ENCODE data around the gene ITFG1. TPM values are rescaled to one million over a fixed set of nuclear protein-coding genes. Genes with fewer than 3 reads are reported as not detected.
A peak's percentile ranks its signal among the peaks of the same experiment; 100 is the strongest.
"Not testable (repeated sequence)": the region's sequence is repeated elsewhere in the genome, so short reads cannot be mapped to it uniquely, and the experiment has no call there.

Gene ITFG1
- total RNA-seq, 1 experiment from 2014 or later: 124 TPM

GRCh38 chr16:47158992-47159391 is 301.9 kb downstream of the ITFG1 start:
- no peak for DNase-seq (ENCODE audit: low read depth)

DNA sequence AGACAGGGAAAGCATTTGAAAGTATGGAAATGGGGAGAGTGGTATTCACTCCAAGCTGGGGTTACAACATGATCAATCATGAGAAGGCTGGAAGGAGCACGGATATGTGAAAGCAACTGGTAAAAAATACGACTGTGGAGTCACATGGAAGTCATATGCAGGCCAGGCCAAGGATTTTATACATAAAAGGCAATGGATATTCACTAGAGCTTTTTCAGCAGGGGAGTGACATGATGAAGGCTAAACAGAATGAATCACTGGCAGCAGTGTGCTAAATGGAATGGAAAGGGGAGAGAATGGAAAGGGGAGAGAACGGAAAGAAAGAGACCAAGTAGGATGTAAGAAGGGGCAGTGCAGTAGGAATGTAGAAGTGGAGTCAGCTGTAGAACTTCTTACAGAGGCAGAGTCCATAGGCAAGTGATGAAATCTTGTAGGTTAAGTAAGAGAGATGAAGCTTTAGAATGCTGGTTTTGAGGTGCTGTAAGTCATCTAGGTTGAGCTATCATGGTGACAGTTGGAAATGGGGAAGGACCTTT is 304.1 kb downstream of the ITFG1 start:
- no peak for DNase-seq (ENCODE audit: low read depth)

GRCh38 chr16:47152501-47152900 is 308.4 kb downstream of the ITFG1 start:
- not testable (repeated sequence) for DNase-seq (ENCODE audit: low read depth)

- DNase-seq (ENCODE audit: low read depth): no peak
These were observed 310.8 kb downstream of the ITFG1 start for GRCh38 chr16:47150067-47150466.

GRCh38 chr16:47144559-47144877 is 316.3 kb downstream of the ITFG1 start:
- no peak for DNase-seq (ENCODE audit: low read depth)

DNA sequence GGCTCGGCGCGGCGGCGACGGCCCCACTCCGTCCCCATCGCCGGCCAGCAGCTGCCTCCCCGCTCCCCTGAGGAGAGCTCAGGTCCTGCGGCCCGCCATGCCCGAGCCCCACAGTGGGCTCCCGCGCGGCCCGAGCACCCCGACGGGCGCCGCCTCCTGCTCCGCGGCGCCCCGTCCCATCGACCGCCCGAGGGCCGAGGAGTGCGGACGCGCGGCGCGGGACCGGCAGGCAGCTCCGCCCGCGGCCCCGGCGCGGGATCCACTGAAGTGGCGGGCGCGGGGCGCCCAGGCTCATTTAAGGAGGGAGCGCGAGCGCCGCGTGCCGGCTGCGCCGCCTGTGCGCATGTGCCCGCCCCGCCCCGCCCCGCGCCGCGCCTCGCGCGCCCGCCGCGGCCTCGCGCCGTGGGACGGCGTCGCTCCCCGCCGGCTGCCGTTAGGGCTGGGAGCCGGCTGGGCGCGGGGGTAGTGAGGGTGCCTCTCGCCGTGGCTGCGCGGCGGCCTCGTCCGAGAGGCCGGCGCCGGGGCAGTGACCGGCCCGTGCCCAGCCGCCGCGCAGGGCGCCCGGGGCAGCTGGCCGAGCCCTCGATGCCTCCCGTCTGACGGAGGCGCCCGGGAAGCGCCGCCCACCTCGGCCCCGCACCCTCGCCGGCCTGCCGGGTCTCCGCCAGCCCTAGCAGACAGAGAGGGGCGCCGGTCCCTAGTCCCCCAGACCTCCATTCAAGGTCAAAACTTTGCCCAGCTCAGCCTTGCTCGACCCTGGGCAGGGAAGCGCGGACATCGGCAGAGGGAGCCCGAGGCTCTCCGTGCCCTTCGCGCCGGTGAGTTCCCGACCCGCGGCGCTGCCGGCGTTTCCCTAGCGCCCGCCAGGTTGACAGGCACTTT is 316.9 kb downstream of the ITFG1 start, which contains the start of gene NETO2:
NETO2 (minus strand) TSS at position 269 of the 882 bp plus-strand sequence. CDS start 333 bp downstream, outside the sequence.
- peak; percentile 67 for DNase-seq (ENCODE audit: low read depth)

DNA sequence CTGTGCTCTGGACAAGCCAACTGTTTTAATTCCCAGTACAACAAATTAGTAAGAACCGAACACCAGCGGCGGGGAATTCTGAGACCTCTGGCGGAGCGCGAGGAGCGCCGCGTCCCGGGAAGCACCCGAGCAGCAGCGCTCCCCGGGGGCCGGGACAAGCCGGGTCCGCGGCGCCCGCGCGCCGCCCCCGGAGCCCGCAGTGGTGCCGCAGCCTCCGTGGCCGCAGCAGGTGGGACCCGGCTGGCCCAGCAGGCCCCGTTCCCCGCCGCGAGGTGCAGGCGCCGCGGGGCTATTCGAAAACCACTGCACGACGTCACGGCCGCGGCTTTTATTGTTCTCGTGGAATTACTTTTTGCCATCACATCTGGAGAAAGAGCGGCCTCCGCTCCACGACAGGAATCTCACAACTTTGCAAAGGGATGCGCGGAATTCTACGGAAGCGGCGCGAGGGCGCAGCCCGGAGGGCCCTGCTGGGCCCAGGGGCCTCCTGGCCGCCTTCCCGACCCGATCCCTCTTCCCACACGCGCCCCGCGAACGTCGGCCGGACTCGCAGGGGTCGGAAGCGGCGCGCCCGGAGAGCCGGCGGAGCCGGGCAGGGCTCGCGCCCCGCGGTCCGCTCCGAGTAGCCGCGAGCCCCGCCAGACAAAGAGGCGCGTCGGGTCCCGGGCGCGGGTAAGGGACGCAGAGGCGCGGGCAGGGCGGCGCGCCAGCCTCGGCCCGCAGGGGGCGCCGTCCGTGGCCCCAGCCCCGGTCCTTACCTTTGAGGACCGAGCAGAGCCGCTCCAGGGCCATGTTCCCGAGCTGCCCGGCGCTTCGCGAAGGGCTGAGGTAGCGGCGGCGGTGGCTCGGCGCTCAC is 317.8 kb downstream of the ITFG1 start:
- peak; percentile 70 for DNase-seq (ENCODE audit: low read depth)

DNA sequence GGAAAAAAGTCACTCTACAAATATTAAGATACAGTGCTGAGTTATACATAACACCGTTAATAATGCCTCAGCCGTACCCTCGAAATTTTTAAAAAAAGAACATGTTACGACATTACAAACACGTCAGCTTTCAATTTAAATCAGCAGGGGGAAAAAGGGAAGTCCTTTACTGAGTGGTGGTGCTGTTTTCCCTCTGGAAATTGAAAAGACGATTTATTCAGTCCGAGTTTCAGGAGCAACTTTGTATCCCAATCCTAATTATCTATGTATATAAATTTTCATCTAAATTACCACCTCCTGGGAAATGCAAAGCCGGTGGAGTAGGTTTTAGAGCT is 318.4 kb downstream of the ITFG1 start:
- peak; percentile 23 for DNase-seq (ENCODE audit: low read depth)

GRCh38 chr16:47141773-47142485 is 318.9 kb downstream of the ITFG1 start:
- DNase-seq (ENCODE audit: low read depth): peak; percentile 82

DNA sequence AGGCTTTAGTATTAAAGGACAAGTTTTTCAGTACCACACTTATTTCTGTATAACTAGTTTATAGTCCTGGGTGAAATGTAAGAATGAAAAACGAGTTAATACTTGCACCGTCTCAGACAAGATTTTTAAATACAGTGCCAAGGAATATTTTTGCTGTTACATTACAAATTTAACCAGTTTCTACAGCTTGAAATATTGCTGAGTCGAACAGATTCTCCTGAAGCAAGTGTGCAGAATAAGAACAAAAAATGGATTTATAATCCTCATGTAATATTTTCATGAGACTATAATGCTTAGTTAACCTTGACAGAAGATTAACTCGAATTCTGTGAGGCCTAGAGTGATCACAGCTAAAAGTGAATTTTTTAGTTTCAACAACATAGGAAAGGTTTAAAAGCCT is 320.2 kb downstream of the ITFG1 start:
- DNase-seq (ENCODE audit: low read depth): no peak

DNA sequence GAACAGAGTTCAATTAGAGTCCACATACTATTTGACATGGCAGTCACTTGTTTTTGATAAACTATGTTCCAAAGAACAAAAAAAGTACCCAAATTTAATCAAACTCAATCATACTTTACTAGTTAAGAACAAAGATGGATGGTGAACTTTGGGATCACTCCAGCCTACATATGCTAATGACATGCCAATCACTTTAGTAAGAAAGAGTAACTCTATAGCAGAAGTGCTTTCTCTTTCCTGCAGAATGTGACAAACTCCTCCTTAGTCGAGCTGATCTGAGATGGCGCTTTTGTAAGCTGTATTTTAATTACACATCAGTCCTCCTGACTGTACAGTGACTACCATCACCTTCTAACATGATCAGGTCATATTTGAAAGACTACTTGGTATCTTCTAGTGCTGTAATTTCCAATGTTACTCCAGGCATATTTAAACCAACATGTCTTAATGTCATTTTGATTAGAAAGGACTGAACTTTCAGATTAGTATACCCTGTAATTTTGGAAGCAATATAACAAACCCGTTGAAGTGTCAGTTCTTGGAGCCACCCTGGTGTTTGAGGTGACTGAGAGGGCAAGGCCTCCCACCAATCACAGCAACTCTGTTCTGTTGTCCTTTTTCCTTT is 321.2 kb downstream of the ITFG1 start:
- DNase-seq (ENCODE audit: low read depth): peak; percentile 32

DNA sequence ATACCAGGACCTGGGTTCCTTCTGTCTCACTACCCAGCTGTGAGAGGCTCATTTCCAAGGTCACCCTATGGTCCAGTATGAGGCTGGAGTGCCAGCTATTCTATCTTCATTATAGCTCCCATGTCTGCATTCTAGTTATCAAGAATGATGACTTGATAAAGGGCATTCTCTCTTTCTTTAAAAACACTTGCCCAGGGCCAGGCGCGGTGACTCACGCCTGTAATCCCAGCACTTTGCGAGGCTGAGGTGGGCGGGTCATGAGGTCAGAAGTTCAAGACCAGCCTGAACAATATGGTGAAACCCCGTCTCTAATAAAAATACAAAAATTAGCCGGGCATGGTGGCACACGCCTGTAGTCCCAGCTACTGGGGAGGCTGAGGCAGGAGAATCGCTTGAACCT is 322.9 kb downstream of the ITFG1 start:
- DNase-seq (ENCODE audit: low read depth): peak; percentile 59

- DNase-seq (ENCODE audit: low read depth): peak; percentile 62
These were observed 324.6 kb downstream of the ITFG1 start for GRCh38 chr16:47136099-47136842.

DNA sequence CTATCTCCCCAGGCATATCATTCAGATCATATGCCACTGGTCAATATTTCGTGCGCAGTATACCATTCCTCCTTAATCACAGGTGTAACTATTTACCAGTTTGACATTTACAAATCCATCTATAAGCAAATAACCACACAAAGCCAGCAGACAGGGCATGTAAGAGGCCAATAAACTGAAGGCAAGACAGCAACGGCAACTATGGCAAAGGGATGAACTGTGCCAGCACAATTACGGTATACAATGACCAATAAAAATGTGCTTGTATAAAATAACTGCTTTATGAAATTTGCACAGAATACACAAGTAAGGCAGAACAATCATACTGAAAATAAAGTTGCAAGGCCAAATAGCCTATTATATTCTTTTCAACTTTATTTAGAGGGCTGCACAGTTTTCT is 326.3 kb downstream of the ITFG1 start:
- no peak for DNase-seq (ENCODE audit: low read depth)

DNA sequence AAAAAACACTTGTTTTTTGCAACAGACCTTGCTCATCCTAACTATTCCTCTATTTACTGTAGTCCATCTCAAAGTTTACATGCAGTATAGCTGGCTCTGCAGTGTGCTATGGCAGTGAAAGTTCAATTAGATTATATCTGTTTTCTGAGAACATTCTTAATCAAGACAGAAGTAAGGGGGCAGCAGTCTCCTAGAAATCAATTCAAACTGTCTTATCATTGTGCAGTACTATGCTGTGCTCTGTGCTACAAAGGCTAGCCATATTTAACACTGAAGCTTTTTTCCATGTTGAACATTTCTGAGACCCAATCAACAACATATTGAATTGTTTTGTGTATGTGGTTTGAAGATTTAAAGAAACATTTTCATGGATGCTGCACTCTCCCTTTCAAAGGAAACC is 328.6 kb downstream of the ITFG1 start:
- no peak for DNase-seq (ENCODE audit: low read depth)

GRCh38 chr16:47129755-47130435 is 331.0 kb downstream of the ITFG1 start:
- no peak for DNase-seq (ENCODE audit: low read depth)

DNA sequence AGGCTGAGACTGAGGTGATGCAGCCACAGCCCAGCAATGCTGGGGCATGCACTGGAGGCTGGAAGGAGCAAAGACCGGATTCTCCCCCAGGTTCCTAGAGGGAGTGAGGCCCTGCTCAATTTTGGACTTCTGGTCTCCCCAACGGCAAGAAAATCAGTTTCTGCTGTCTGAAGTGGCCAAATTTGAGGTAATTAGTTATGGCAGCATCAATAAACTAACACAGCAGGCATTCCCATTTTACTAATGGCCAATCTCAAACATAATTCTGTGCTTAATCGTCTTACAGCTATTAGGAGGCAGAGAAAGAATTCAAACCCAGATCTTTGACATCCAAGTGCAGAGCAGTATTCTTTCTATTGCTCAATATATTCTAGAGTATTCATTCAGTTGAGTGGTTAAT is 333.3 kb downstream of the ITFG1 start:
- DNase-seq (ENCODE audit: low read depth): no peak

DNA sequence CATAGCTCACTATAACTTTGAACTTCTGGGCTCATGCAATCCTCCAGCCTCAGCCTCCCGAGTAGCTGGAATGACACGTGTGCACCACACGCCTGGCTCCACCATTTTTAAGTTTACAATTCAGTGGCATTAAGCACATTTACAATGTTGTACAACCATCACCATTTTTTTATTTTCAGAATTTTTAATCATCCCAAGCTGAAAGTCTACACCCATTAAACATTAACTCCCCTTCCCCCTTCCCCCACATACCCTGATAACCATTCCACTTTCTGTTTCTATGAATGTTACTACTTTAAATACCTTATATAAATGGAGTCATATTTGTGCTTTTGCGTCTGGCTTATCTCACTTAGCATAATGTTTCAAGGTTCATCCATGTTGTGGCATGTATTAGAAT is 335.1 kb downstream of the ITFG1 start:
- no peak for DNase-seq (ENCODE audit: low read depth)

GRCh38 chr16:47113130-47113529 is 347.7 kb downstream of the ITFG1 start:
- no peak for DNase-seq (ENCODE audit: low read depth)

DNA sequence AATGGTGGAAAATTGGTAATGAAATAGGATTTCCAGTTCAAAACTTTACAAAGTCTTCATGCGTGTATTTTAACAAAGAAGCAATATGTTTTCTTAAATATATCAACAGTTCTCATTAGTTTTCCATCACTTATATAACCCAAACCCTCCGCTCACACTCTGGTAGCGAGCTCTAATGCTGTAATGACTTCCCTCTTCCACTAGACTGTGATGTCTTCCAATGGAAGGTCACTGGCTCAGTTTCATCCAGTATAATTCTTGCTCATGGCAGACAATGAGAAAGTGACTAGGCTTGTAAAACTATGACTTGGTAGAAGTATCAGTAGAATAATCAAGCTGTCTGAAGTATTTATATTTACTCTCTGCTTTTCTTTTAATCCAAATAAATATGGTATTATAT is 349.9 kb downstream of the ITFG1 start:
- peak; percentile 6 for DNase-seq (ENCODE audit: low read depth)

Measured in RPMI7951 (cell line).